WTC11 (cell line): ENCODE results near the gene NCS1. TPM values are rescaled to one million over a fixed set of nuclear protein-coding genes. Genes with fewer than 3 reads are reported as not detected.

ENCODE experiments used
- ATAC-seq: fragments of 200-7000 bp; cut with Tn5 transposase; 2 replicates; pipeline ENCODE4 v1.10.0; 2021; ENCODE audit warnings: mild to moderate bottlenecking, moderate library complexity
- CTCF ChIA-PET: fragments of 300-600 bp; sonication (Branson Sonifier 250); formaldehyde crosslinking; loops from one replicate; lab custom pipeline; 2021; ENCODE audit warnings: antibody characterized with exemption; lab: Charles Lee
- POLR2A ChIA-PET: fragments of 350-600 bp; sonication (Branson Sonifier 250); formaldehyde crosslinking; loops from one replicate; lab custom pipeline; 2021; ENCODE audit warnings: antibody characterized with exemption; lab: Charles Lee
- DNase-seq: peaks from one replicate; pipeline ENCODE4 v3.0.0; 2021; ENCODE audit warnings: low spot score
- H3K27ac Mint-ChIP-seq: 2 replicates; pipeline ENCODE4 v1.8.0; 2021; ENCODE audit warnings: mixed read lengths
- H3K27me3 Mint-ChIP-seq: 2 replicates; pipeline ENCODE4 v1.8.0; 2021; ENCODE audit warnings: low read depth, mild to moderate bottlenecking, moderate library complexity, mixed read lengths
- H3K36me3 Mint-ChIP-seq: 2 replicates; pipeline ENCODE4 v1.8.0; 2021; ENCODE audit warnings: mixed read lengths
- H3K4me1 Mint-ChIP-seq: 2 replicates; pipeline ENCODE4 v1.8.0; 2022; ENCODE audit warnings: mixed read lengths
- H3K4me3 Mint-ChIP-seq: 2 replicates; pipeline ENCODE4 v1.8.0; 2021; ENCODE audit warnings: mild to moderate bottlenecking, moderate library complexity, mixed read lengths
- H3K9me3 Mint-ChIP-seq: 2 replicates; pipeline ENCODE4 v1.8.0; 2021; ENCODE audit warnings: mixed read lengths
- GABPB1 ChIP-seq: sonication (generic); formaldehyde crosslinking; IDR thresholded peaks from 2 replicates; pipeline ENCODE4 v1.8.1; 2023; ENCODE audit warnings: mild to moderate bottlenecking, missing genetic modification reagents
- NFATC4 ChIP-seq: fragments of 250-450 bp; sonication (Bioruptor Pico); IDR thresholded peaks from 2 replicates; pipeline ENCODE4 v1.9.0; 2021; ENCODE audit warnings: mild to moderate bottlenecking
- NR2C2 ChIP-seq: sonication (generic); formaldehyde crosslinking; IDR thresholded peaks from 2 replicates; pipeline ENCODE4 v1.8.0; 2022; ENCODE audit warnings: mild to moderate bottlenecking, missing genetic modification reagents
- NR3C1 ChIP-seq: sonication (generic); formaldehyde crosslinking; conservative IDR thresholded peaks from 2 replicates; pipeline ENCODE4 v1.8.1; 2023; ENCODE audit warnings: low read depth, mild to moderate bottlenecking, missing genetic modification reagents
- ZNF138 ChIP-seq: sonication (generic); formaldehyde crosslinking; conservative IDR thresholded peaks from 2 replicates; pipeline ENCODE4 v1.8.1; 2022; ENCODE audit warnings: mild to moderate bottlenecking, moderate library complexity, missing genetic modification reagents
- total RNA-seq: library from RNA; stranded (reverse); gene quantifications from 3 replicates; pipeline ENCODE4 v1.2.3, GENCODE V29; 2021
- TF ChIP-seq, protein P1 (sequence below): sonication (generic); formaldehyde crosslinking; conservative IDR thresholded peaks from 2 replicates; pipeline ENCODE4 v1.8.1; 2023; ENCODE audit warnings: mild to moderate bottlenecking, low read depth, missing genetic modification reagents, moderate library complexity
- TF ChIP-seq, protein P2 (sequence below): sonication (generic); formaldehyde crosslinking; IDR thresholded peaks from 2 replicates; pipeline ENCODE4 v1.8.0; 2023; ENCODE audit warnings: mild to moderate bottlenecking, missing genetic modification reagents
- TF ChIP-seq, protein P3 (sequence below): sonication (generic); formaldehyde crosslinking; IDR thresholded peaks from 2 replicates; pipeline ENCODE4 v1.8.1; 2022; ENCODE audit warnings: mild to moderate bottlenecking, missing genetic modification reagents, moderate library complexity, borderline replicate concordance
- TF ChIP-seq, protein P4 (sequence below): fragments of 200-600 bp; IDR thresholded peaks from 2 replicates; pipeline ENCODE4 v1.8.0; 2022; ENCODE audit warnings: antibody characterized with exemption

NCS1 gene
- total RNA-seq, 1 experiment from 2014 or later: 32.4 TPM

DNA sequence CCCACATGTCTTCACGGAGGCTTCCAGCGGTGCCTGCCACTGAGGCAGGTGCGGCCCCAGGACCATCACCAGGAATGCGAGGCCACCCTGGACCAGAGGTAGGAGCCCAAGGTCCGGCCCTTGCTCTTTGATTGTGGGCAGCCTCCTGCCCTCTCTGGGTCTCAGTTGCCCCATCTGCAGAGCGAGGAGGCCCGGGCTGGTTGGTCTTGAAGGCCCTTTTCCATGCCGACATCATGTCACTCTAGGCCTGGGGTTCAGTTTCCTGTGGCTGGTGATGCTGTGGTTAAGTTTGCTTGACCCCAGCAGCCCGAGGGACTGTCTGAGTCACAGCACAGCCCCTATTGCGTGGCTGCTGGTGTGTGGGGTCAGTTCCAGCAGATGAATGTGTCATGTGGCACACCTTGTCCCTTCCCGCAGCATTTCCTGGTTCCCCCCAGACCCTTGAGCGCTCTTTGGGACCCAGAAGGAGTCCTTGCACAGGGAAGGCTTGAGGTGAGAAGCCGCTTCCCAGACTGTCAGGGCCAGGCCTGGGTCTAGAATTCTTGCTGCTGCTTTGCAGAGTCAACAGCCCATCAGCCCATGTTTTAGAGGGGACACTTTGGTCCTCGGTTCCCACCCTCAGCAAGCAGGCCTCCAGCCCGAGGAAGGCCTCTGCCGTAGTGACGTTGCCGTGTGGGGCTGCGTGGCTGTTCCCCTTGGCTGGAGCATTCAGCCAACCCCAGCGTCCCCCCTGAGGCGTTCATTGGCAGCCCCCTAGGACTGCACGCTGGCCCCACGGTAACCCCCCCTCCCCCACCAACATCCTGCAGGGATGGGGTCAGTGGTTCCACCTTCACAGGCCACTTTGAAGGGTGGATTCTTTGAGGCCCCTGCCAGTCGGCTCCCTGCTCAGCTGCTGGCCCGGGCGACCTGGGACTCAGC lies 62.4 kb downstream of the NCS1 start:
- no peak overlapping the region for H3K27ac Mint-ChIP-seq
- CTCF ChIA-PET: interaction anchor here (1.6 to 2.0 kb wide), 2 partner anchors 15 to 61 kb away, joined by 13 to 14 read pairs; no protein-coding TSS in a partner anchor
- no peaks in the 10 kb centered on the region for H3K27me3 Mint-ChIP-seq
- POLR2A ChIA-PET: no interaction called here
- TF ChIP-seq GABPB1 (CRISPR knock-in tag) (no peak), ZNF138 (no peak), NR3C1 (CRISPR knock-in tag) (no peak), NFATC4 (no peak)
- TF ChIP-seq, protein P1, sequence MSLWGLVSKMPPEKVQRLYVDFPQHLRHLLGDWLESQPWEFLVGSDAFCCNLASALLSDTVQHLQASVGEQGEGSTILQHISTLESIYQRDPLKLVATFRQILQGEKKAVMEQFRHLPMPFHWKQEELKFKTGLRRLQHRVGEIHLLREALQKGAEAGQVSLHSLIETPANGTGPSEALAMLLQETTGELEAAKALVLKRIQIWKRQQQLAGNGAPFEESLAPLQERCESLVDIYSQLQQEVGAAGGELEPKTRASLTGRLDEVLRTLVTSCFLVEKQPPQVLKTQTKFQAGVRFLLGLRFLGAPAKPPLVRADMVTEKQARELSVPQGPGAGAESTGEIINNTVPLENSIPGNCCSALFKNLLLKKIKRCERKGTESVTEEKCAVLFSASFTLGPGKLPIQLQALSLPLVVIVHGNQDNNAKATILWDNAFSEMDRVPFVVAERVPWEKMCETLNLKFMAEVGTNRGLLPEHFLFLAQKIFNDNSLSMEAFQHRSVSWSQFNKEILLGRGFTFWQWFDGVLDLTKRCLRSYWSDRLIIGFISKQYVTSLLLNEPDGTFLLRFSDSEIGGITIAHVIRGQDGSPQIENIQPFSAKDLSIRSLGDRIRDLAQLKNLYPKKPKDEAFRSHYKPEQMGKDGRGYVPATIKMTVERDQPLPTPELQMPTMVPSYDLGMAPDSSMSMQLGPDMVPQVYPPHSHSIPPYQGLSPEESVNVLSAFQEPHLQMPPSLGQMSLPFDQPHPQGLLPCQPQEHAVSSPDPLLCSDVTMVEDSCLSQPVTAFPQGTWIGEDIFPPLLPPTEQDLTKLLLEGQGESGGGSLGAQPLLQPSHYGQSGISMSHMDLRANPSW: no peak
- TF ChIP-seq, protein P2, sequence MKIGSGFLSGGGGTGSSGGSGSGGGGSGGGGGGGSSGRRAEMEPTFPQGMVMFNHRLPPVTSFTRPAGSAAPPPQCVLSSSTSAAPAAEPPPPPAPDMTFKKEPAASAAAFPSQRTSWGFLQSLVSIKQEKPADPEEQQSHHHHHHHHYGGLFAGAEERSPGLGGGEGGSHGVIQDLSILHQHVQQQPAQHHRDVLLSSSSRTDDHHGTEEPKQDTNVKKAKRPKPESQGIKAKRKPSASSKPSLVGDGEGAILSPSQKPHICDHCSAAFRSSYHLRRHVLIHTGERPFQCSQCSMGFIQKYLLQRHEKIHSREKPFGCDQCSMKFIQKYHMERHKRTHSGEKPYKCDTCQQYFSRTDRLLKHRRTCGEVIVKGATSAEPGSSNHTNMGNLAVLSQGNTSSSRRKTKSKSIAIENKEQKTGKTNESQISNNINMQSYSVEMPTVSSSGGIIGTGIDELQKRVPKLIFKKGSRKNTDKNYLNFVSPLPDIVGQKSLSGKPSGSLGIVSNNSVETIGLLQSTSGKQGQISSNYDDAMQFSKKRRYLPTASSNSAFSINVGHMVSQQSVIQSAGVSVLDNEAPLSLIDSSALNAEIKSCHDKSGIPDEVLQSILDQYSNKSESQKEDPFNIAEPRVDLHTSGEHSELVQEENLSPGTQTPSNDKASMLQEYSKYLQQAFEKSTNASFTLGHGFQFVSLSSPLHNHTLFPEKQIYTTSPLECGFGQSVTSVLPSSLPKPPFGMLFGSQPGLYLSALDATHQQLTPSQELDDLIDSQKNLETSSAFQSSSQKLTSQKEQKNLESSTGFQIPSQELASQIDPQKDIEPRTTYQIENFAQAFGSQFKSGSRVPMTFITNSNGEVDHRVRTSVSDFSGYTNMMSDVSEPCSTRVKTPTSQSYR (CRISPR knock-in tag): no peak
- TF ChIP-seq, protein P3, sequence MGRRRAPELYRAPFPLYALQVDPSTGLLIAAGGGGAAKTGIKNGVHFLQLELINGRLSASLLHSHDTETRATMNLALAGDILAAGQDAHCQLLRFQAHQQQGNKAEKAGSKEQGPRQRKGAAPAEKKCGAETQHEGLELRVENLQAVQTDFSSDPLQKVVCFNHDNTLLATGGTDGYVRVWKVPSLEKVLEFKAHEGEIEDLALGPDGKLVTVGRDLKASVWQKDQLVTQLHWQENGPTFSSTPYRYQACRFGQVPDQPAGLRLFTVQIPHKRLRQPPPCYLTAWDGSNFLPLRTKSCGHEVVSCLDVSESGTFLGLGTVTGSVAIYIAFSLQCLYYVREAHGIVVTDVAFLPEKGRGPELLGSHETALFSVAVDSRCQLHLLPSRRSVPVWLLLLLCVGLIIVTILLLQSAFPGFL: no peak
- TF ChIP-seq, all 79 proteins: peak for 0
- ATAC-seq (no peak), DNase-seq (no peak)
- Mint-ChIP-seq H3K4me1 (peaks cover 16% of the 10 kb centered on the region), H3K36me3 (peaks cover 9% of the 10 kb centered on the region), H3K4me3 (no peak overlapping the region), H3K9me3 (peaks cover 2% of the 10 kb centered on the region; the same call in 1 of the 2 replicates)

DNA sequence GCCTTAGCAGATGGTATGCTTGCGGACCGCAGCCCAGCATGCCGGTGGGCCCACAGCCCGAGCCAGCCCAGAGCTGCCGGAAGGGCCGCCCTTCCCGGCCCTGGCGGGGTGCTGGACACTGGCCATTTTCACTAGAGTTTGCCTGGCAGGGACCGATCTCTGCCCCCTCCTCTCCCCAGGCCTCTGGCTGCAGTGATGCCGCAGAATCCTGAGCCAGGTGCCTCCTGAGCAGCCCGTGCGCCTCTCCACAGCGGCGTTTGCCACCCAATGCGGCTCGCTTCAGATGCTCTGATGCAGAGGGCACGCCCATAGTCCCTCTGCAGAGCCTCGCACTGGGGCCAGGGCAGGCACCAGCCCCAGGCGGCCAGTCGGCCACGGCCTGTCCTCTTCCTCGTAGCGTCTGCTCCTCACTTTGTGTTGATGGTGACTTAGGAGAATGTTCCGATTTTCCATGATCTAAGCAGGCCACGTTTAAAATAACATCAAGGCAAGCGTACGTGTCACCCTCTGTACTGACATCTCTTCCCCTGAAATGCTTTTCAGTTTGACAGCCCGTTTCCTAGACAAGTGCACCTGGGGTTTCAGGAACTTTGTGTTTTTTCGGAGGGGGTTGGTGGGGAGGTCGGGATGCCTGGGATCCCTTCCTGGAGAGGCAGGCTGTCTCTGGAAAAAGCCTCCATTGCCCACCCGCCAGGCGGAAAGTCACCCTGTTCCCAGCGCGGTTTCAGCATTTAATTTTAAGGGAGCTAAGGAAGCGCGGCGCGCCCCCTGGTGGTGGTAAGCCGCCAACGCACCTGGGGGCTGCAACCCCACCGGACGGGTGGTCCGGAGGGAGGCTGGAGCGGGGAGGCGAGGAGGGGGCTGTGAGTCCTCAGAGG lies 63.6 kb downstream of the NCS1 start:
- peak; percentile 86 for DNase-seq
- TF ChIP-seq, protein P4, sequence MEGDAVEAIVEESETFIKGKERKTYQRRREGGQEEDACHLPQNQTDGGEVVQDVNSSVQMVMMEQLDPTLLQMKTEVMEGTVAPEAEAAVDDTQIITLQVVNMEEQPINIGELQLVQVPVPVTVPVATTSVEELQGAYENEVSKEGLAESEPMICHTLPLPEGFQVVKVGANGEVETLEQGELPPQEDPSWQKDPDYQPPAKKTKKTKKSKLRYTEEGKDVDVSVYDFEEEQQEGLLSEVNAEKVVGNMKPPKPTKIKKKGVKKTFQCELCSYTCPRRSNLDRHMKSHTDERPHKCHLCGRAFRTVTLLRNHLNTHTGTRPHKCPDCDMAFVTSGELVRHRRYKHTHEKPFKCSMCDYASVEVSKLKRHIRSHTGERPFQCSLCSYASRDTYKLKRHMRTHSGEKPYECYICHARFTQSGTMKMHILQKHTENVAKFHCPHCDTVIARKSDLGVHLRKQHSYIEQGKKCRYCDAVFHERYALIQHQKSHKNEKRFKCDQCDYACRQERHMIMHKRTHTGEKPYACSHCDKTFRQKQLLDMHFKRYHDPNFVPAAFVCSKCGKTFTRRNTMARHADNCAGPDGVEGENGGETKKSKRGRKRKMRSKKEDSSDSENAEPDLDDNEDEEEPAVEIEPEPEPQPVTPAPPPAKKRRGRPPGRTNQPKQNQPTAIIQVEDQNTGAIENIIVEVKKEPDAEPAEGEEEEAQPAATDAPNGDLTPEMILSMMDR: peak; percentile 99
- no peak for TF ChIP-seq NR2C2 (CRISPR knock-in tag)
- TF ChIP-seq, all 79 proteins: peak for 1
- Mint-ChIP-seq H3K27ac (peak overlapping the region; percentile 67), H3K4me3 (no peak overlapping the region), H3K36me3 (peaks cover 6% of the 10 kb centered on the region), H3K27me3 (no peaks in the 10 kb centered on the region), H3K9me3 (no peaks in the 10 kb centered on the region), H3K4me1 (peaks cover 18% of the 10 kb centered on the region)
- peak; percentile 56 for ATAC-seq
- ChIA-PET CTCF (interaction anchor here (0.5 to 2.0 kb wide), 41 partner anchors 9 to 446 kb away, joined by 3 to 20 read pairs (median 4); no protein-coding TSS in a partner anchor), POLR2A (interaction anchor here (0.7 kb wide), 1 partner anchor 91 kb away, joined by 5 read pairs; no protein-coding TSS in a partner anchor)
